Lower leg skin (tissue), 3 donors: ENCODE measurements around the gene MB21D2.

ENCODE experiments used
- CTCF ChIP-seq, 3 donors: fragments of 450-650 bp; IDR thresholded peaks; one replicate each; pipeline ENCODE4 v1.5.1; 2016; ENCODE audit warnings: antibody characterized with exemption in 3 of 3, mild to moderate bottlenecking in 3 of 3, moderate library complexity in 2 of 3
- POLR2A ChIP-seq, 2 donors: fragments of 450-650 bp; IDR thresholded peaks; one replicate each; pipeline ENCODE4 v1.6.1; 2016 to 2017; ENCODE audit warnings: antibody characterized with exemption in 2 of 2, mild to moderate bottlenecking in 1 of 2, moderate library complexity in 1 of 2

- TF ChIP-seq CTCF (IDR thresholded peaks at IDR 0.05): no peak
- no peak for TF ChIP-seq POLR2A (IDR thresholded peaks at IDR 0.05)
These were observed 58.6 kb downstream of the MB21D2 start for GRCh38 chr3:192858849-192859585.
